HG03066 (cell line): ENCODE measurements around the gene CST9.

Experiments
- ATAC-seq: cut with Tn5 transposase; IDR thresholded peaks from one replicate; pipeline ENCODE4 v1.9.1; 2021; ENCODE audit warnings: low read depth; ENCODE audit not compliant: unreplicated experiment

The CST9 gene, protein sequence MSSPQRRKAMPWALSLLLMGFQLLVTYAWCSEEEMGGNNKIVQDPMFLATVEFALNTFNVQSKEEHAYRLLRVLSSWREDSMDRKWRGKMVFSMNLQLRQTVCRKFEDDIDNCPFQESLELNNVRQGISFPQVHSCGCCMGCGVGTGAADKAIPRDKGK

DNA sequence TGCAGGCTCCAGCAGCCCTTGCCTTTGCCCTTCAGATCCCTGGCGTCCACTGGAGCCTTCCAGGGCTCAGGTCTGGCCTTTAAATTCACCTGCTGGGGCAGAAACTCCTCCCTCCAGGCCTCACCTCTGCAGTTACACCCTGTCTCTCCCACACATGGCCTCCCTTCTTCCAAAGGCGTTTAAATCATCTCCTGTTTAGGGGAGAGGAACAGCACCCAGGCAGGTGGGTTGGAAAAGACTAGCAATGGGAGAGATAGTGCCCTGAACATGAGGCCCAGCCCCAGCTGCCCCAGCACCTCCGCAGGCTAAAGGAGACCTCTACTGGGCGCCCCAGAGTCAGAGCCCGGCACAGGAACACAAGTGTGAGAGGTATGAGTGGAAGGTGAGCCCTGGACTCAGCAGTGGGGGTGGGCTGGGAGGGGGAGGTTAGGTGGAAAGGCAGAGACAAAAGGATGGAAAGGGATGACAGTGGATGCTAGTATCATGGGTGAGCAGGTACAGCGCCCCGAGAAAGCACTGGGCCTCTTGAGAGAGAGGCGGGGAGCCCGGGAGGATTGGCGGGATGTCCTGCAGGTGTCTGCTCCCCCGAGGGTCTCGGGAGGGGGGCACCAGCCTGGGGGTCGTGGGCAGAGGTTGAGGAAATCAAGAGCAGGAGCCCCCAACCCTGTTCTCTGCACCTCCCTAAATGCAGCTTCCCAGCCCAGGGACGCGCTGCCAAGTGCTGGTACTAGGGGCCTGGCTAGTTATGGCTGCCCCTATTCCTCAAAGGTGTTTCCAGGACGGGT, at the start of gene CST9:
CST9 (minus strand) TSS at position 51 of the 785 bp plus-strand sequence. CDS start 53 bp downstream, outside the sequence.
- no peak for ATAC-seq

DNA sequence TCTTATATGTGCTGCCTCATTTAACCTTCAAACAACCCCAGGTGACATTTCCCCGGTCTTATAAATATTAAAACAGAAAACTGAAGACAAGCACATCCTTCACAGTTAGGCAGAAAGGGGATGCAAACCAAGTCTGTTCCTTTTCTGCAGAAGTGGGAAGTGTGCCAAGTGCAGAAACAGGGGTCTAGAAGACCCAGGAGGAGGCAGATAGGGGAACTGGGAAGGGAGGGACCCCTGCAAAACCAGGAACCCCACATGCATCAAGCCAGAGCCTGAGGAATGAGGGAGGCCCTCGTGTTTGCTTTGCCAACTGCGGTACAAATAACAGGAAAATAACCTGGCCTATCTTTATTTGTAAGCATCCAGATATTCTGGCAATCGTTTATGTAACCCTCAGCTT, 49.0 kb upstream of the CST9 start:
- ATAC-seq = no peak

DNA sequence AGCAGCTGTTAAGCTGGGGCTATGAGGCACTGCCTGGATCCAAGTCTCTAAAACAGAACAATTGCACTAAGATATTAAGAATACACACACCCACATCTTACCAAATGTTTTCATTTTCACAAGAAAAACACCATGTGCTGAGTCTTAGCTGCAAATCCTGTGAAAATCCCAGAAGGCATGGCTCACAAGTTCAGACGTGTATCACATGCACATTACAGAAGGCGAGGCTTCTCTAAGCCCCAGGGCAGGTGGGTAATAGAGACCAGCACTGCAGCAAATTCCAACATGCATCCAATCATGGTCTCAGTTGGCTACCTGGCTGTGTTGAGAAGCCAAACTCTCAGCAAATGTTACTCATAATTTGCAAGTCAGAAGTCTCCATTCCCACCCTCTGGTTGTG, 48.3 kb upstream of the CST9 start:
- ATAC-seq = no peak

DNA sequence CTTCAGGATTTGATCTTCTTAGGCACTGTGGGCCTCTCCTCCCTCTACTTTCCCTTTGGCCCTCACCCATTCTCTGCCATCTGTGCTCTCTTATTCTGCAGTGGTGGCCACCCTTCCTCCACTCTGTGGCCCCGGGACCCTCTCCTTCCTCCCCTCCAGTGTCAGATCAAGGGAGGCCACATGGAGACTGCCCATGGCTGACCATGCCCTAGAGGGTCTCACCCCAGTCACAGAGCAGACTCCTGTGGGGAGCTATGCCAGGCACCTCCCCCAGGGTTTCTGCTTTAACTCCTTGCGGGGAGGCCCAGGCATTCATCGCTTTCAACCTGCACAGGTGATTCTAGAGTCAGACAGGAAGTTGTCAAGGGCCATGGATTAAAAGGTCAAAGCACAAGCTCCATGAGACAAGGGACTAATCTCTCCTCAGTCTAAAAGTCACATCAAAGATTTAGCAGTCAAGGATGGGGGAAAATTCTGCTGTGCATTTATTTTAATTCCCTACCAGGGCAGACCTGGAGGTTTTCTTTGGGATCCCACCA, 47.8 kb upstream of the CST9 start:
- no peak for ATAC-seq

DNA sequence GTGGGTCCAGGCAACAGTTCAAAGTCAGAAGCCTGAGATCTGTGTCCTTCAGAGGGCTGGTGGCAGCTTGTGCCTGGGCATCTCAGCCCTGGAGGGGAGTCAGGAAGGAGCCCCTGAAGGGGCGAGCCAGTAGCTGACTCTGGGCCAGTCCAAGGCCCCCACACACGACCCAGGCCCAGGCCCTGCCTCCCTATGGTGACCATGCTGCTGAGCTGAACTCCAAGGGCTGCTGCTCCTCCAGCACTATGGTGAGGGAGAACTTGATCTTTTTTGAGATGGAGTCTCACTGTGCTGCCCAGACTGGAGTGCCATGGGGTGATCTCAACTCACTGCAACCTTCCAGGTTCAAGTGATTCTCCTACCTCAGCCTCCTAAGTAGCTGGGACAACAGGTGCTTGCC, 47.2 kb upstream of the CST9 start:
- ATAC-seq = no peak

DNA sequence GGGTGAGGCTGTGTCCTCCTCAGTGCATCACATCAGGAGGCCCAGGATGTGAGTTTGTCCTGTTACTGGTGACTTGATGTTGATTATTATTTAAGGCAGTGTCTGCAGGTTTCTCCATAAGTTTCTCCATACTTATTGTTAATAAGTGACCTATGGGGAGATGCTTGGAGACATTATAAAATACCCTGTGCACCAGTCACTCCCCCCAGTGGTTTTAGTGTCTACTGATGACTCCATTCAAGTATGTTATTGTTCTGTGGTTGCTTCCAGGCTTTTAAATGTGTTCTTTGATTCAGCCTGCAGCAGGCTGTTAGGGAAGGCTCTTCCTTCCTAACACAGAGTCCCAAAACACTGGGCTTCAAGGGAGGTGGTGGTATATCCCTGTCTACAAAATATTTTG, 46.7 kb upstream of the CST9 start:
- ATAC-seq = no peak

DNA sequence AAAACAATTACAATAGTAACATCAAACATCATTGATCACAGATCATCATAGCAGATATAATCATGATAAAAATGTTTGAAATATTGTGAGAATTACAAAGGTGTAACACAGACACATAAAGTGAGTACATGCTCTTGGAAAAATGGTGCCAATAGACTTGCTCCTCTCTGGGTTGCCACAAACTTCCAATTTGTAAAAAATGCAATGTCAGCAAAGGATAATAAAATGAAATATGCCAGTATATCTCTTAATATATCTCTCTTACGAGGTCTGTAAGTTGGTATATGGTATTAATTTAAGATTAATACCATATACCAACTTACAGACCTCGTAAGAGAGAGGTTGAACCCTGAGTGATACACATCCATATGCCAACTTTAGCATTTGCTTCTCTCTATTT, 45.4 kb upstream of the CST9 start:
- no peak for ATAC-seq

DNA sequence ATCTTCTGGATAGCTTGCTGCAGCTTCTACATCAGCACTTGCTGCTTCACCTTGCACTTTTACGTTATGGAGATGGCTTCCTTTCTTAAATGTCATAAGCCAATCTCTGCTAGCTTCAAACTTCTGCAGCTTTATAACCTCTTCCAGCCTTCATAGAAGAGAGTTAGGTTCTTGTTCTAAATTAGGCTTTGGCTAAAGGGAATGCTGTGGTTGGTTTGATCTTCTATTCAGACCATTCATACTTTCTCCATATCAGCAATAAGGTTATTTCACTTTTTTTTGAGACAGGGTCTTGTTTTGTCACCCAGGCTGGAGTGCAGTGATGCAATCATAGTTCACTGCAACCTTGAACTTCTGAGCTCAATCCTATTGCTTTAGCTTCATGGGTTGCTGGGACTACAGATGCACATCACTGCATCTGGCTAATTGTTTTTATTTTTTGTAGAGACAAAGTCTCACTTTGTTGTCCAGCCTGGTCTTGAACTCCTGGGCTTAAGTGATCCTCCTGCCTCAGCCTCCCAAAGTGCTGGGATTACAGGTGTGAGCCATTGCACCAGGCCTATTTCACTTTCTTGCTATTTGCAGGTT, 44.2 kb upstream of the CST9 start:
- ATAC-seq = no peak

DNA sequence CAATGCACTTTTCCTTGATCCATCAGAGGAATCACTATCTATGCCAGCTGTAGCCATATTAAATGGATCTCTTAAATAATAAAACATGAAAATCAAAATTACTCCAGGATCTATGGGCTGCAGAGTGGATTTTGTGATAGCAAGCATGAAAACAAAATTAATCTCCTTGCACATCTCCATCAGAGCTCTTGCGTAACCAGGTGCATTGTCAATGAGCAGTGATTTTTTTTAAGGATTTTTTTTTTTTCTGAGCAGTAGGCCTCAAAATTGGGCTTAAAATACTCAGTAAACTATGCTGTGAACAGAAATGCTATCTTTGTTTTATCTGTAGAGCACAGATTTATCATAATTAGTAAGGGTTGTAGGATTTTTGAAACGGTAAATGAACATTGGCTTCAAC, 43.5 kb upstream of the CST9 start:
- ATAC-seq = no peak

DNA sequence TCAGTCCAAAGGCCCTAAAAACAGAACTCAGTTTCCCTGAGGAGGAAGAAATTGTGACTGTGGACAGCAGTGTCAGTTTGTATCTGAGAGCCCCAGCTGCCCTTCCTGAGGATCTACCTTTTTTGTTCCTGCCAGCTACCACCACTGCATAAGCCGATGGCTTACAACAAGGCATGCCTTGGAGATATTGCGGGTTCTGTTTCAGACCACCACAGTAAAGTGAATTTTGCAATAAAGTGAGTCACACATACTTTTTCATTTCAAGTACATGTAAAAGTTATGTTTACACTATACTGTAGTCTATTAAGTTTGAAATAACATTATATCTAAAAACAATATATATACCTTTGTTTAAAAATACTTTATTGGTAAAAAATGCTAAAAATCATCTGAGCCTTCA, 41.6 kb upstream of the CST9 start:
- no peak for ATAC-seq

DNA sequence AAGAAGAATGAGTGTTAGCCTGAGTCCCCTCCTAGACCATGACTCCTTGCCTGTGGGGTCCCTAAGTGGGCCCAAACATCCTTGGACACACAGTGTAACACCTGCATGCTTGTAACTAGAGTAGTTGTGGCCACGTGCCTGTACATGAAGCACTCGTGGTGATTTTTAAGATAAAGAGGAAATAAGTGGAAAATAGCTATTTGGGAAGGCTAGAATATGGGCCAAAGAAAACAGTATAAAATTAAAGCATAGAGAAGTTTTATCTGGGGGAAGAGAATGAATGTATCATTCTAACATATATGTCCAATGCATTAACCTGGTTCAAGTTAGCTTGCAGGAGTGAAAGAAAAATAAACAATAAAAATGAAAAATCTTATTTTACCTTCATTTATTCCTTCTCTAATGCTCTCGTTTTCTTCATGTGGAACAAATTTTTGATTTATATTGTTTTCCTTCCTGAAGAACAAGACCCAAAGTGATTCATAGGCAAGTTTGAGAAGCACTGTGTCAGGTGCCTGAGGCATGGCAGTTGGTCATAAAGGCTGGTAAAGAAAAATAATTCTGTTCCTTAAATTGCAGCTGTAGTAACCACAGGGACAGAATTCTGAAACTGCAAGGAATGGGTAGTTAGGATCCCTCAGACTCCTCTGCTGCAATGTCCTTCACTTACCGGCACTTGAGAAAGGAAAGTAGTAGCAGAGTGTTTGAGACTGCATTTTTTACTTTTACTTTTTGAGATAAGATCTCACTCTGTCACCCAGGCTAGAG, 40.6 kb upstream of the CST9 start:
- no peak for ATAC-seq

DNA sequence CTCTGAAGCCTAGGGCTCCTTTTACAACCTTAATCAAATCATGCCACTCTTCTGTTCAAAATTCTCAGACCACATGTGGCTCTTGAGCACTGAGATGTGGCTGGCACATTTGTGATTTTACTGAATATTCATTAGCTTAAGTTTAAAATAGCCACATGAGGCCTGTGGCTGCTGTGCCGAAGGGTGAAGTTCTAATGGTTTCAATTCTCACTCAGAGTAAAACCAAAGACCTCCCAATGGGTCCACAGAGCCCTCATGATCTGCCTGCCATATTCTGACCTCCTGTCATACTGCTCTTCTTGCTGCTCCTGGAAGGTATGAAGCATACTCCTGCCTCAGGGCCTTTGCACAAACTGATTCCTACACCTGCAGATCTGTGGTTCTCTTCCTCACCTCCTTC, 39.9 kb upstream of the CST9 start:
- no peak for ATAC-seq

DNA sequence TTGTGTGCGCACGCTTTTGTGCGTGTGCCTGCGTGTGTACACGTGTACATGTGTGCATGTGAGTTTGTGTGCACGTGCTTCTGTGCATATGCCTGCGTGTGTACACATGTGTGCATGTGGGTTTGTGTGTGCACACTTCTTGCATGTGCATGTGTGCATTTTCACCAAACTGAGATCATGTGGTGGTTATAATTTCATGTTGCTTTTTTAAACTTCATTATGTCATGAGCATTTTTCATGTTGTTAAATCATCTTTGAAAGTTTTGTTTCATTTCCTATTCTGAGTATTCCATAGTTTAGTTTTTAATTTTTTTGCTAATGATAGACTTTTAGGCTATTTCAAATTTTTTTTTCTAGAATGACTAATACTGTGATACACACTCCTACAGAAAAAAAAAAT, 38.4 kb upstream of the CST9 start:
- ATAC-seq = no peak

DNA sequence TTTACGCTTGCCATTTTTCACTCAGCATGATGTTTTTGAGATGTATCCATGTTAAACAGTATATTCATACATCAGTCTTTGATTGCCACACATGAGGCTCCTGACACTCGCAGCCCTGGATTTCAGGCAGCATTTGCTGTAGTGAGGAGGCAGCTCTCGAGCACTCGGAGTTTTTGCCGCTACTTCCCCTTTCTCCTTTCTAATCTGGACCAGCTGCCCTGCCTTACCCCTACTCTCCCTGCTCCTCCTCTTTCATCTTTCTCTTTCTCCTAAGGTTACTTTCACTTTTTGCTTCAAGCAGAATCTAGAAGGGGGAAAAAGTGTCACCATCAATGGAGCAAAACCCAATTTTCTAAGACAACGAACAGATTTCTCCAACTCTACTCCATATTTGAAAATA, 37.9 kb upstream of the CST9 start:
- ATAC-seq = no peak

DNA sequence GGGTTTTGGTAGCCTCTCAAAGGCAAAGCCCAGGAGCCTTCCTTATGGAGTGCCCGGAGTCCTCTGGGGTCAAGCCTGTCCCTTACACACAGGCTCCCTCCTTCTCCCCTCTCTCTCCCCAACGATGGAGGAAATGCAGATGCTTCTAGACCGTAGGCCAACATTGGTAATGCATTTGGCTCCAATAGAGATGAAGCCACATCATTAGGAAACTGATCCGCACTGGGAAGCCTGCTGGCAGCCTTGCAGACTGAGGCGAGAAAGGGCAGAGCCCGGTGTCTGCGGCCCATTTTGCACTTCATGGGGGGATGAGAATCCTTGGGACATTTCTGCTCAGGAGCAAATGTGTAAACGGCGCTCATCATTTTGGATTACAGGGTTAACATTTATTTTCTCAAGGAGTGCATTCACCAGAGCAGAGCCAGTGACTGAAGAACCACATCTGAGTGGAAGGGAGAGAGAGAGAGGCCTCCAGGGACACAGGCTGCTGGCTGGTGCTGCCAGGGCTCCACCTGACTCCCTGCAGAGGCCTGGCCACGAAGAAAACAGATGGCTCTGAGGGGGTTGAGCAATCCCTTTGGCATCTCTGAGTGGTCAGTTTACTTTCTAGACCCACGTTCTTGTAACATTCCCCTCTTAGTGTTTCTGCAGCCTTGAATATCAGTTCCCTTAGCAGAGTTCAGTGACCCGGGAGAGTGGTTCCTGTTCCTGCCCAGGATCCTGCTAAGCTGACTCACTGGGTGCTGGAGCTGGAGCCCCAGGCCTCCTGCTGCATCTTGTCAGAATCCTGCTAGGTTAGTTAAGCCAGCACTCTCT, 36.4 kb upstream of the CST9 start:
- no peak for ATAC-seq

DNA sequence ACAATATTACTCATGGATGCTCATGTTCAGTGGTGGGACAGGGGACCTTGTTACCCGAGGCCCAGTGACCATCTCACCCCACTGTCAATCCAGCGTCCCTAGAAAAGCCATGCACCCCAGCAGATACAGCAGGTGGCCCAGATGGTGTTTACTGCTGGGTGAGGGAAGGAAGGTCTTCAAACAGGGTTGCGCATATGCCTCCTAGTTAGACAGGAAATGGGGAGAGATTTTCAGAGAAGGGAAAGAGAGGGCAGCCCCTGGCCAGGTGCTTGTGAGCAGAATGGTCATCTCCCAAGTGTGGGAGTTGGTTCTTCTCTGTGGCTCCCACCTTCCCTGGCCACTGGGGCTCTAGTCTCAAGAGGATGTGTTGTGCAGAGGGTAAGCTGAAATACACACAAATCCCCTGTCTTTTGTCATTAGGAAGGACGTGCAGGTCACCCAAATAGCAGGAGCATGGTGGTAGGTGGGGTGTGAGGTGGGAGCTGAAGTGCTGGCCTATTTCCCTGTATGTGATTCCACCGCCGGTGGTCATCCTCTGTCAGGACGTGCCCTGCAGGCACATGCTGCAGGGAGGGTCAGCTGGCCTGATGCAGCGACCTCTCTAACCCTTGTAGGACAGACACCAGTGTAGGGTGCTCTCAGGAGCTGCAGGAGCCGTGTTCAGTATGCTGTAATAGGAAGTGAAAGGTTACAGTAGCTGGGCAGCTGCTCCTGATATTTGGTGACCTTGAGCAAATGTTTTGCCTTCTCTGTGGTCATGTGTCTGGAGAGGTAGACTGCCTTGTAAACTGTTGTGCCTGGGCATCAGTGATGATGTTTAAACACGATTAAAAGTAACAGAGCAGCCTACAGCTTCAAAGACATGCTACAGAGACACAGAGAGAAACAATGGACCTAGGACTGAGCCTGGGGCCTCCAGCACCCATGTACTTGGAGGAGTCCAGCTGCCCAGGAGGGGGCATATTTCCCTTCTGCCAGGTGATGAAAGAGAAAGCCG, 35.3 kb upstream of the CST9 start:
- no peak for ATAC-seq

DNA sequence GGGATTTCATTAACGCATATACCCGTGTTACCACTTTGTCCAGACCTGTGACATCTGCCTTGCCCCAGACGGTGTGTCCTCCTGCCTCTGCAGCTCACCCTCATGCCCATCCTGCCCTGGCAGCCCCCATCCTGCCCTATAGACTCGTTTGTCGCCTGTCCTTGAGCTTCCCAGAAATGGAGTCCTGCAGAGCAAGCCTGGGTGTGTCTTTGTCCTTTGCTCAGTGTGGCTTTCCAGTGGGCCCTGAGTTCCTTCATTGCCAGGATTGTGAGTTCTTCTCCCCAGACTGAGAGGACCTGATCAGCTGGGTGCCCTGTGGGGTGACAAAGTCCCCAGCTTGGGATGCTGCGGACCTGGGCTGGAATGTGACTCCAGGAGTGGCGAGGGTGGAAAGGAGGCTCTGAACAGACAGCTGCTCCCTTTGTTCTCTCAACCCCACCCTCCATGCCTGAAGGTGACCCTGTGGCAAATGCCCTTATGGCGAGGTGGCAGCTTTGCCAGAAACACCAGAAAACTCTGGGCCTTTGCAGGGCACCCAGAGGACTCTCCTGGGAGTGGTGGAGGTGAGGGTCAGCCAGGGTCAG, 34.4 kb upstream of the CST9 start:
- no peak for ATAC-seq

DNA sequence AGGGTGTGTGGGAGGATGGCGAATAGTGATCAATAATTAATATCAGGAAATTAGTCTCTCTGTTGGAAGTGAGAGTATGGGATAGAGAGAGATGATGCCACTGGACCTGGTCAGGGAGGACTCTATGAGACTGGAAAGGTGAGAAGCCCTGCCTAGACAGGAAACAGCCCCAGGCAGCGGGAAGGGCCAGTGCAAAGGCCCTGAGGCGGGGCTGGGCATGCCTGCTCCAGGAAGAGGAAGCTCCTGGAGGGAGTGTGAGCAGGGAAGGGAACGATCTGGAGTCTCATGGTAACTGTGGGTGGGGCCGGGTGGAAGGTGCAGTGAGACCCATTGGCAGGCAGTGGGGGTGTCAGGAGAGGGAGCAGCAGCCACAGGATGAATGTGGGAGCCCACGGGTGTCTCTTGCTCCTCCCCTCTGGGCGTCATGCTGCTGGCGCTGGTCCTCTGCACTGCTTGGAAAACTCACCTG, 33.8 kb upstream of the CST9 start:
- ATAC-seq = no peak

DNA sequence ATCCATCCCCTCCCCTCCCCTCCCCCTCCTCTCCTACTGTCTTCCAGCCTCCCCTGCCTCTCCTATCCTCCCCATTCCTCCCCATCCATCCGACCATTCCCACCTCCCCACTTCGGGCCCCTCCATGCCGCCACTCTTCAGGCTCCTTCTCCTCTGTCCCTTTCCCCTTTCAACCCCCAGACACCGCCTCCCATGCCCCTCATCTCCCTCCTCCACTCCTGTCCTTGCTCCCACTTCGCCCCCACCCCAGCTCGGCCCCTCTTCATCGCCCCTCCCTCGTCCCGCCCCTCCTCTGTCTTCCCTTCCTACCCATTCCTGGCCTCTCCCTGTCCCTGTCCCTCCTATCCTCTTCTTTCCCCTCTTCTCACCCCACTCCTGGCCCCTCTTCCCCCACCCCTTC, 32.6 kb upstream of the CST9 start:
- ATAC-seq = no peak
